WI38 (cell line): Measurements from ENCODE around the gene VPS25.
"Not testable (repeated sequence)": the region's sequence is repeated elsewhere in the genome, so short reads cannot be mapped to it uniquely, and the experiment has no call there.

Experiments used
- H3K4me3 ChIP-seq: 2 replicates; pipeline ENCODE4 v1.5.1; 2011; ENCODE audit warnings: low read depth, mild to moderate bottlenecking, control low read depth, low read length
- CTCF ChIP-seq: IDR thresholded peaks from 2 replicates; pipeline ENCODE4 v1.5.1; 2012; ENCODE audit warnings: low read depth, mild to moderate bottlenecking, control low read depth, low read length

The VPS25 gene

DNA sequence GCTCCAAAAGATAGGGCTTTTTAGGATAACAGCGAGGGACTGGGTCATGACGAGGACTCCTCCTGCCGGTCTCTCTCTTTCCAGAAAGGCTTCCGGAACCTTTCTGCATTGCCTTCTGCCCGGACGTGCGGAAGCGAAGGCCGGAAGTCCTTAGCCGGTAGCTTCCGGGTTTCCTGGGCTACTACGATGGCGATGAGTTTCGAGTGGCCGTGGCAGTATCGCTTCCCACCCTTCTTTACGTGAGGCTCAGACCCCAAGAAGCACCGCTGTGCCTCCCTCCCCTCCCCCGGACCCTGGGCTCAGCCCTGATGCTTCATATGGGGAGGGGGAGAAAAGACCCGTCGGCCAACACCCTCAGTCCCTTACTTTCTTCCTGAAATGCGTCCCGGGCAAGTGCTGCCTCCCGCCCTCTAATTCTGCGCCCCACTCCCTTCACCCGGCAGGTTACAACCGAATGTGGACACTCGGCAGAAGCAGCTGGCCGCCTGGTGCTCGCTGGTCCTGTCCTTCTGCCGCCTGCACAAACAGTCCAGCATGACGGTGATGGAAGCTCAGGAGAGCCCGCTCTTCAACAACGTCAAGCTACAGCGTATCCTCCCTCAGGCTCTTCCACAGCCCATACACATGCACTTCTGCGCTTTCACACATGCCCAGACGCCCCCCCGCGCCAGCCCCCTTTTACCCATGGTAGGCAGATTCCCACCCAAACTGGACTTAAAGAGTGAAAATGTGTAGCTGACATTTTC, at the start of gene VPS25:
TSS of gene VPS25 (plus strand) at position 160 of the 746 bp plus-strand sequence. CDS start at position 187, 27 bp downstream.
- H3K4me3 ChIP-seq, result peak within 1 kb of the TSS; percentile 79
- no peak for TF ChIP-seq CTCF

DNA sequence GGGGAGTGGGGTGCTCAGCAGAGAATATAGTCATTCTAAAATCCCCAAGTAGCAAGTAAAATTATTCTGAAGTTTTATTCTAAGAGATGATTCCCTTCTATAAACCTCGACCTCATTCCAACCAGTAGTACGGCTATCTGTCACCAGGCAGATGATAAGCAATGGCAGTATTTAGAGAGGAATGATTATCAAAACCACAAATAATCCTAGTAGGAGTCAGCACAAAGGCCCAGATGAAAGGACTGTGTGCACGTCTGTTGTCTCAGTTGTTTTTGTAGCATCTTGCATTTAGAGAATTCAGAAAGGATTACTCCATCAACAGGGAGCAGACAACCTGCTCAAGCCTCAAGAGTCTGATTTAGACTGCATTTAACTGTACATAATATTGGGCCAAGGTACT, 49.6 kb upstream of the VPS25 start:
- no peak overlapping the region for H3K4me3 ChIP-seq
- TF ChIP-seq CTCF, result no peak

DNA sequence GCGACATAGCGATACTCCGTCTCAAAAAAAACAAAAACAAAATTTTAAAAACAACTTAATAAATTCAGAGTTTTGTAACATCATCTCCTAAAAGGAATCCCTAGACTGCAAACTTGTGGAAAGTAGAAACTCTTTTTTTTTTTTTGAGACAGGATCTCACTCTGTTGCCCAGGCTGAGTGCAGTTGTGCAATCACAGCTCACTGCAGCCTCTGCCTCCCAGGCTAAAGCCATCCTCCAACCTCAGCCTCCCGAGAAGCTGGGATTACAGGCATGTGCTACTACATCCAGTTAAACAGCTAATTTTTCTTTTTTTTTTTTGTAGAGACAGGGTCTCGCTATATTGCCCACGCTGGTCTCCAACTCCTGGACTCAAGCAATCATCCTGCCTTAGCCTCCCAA, 48.1 kb upstream of the VPS25 start:
- no peak overlapping the region for H3K4me3 ChIP-seq
- no peak for TF ChIP-seq CTCF

DNA sequence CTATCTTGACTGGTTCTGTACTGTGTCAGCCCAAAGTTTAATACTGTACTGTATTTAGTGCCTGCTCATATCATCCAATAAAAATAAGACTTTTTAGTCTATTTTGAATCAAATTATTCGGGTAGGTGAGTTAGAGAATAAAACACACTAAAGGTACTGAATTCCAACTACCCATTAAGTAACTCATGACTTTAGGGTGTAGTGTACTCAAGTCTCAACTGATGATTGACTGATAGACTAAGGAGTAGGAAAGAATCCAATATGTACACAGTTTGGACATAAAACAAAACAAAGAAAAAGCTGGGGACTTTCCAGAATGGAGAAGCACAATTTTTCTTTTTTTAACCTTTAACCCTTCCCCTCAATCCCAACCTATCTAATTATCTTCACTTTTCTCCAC, 32.5 kb upstream of the VPS25 start:
- no peak for TF ChIP-seq CTCF
- no peak overlapping the region for H3K4me3 ChIP-seq

DNA sequence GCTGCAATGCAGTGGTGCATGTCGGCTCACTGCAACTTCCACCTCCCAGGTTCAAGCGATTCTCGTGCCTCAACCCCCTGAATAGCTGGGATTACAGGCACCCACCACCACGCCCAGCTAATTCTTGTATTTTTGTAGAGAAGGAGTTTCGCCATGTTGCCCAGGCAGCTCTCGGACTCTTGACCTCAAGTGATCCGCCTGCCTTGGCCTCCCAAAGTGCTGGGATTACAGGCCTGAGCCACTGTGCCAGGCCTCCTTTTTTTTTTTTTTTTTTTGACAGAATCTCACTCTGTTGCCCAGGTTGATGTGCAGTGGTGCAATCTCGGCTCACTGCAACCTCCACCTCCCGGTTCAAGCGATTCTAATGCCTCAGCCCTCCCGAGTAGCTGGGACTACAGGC, 30.3 kb upstream of the VPS25 start:
- H3K4me3 ChIP-seq, result not testable (repeated sequence)

DNA sequence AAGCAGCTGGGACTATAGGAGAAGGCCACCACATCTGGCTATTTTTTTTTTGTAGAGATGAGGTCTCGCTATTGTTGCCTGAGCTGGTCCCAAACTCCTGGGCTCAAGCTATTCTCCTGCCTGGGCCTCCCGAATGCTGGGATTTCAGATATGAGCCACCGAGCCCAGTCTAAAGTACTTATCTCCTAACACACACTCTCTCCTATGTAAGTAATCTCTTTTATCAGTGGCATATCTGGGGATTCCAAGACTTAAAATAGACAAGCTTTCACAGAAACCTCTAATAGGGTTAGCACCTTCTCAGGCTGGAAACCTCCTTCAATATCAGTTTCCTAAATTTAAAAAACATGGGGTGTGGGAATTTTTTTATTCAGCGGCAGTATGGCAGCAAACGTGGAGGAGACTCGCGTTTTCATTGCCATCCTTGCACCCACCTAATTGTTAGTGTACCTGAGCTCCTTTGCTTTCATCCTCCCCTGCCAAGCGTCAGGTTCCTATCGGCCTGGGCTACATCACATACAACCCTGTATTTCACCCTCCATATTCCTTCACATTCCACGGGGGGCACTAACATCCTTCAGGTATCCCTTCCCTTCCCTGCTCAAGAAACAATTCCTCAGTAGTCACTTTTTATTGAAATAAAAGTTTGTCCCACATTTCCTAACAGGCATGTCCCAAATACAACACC, 29.5 kb upstream of the VPS25 start:
- TF ChIP-seq CTCF, result no peak
- peak overlapping the region; percentile 80 for H3K4me3 ChIP-seq

DNA sequence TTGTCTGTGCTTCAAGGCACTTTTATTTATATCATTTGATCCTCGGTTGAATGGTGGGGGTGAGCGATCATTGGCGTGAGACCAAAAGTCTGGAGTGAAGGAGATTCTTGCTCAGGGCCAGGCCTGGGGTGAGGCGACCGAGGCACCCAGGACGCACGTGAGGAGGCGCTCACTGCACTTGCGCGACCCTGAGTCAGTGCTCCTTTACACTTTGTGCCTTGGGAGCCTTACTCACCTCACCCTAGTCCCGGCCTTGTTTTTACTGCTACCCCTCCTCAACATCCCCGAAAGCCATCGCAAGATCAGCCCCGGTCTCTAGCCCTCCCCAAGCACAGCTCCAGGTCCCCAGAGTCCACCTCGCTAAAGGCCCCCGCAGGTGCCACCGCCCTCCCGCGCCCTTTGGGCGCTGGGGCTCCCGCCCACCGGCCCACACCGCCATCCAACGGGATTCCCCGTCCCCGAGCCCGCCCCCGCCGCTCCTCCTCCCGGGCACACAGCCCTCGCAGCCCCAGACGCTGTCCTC, 28.9 kb upstream of the VPS25 start:
- TF ChIP-seq CTCF, result no peak
- peak overlapping the region; percentile 80 for H3K4me3 ChIP-seq
